HG03354 (cell line): ENCODE results near the gene TNK2.
"Not testable (repeated sequence)": the region's sequence is repeated elsewhere in the genome, so short reads cannot be mapped to it uniquely, and the experiment has no call there.

Source experiments
- ATAC-seq: cut with Tn5 transposase; IDR thresholded peaks from one replicate; pipeline ENCODE4 v1.9.1; 2021; ENCODE audit warnings: mild to moderate bottlenecking; ENCODE audit not compliant: unreplicated experiment, poor library complexity, severe bottlenecking

TNK2 gene

GRCh38 chr3:195828762-195829161 is 79.6 kb downstream of the TNK2 start:
- no peak for ATAC-seq

GRCh38 chr3:195825857-195826804 is 82.2 kb downstream of the TNK2 start:
- no peak for ATAC-seq

GRCh38 chr3:195825191-195825588 is 83.2 kb downstream of the TNK2 start:
- ATAC-seq, result no peak

- not testable (repeated sequence) for ATAC-seq
Observed at GRCh38 chr3:195824425-195825190, 83.7 kb downstream of the TNK2 start.

- ATAC-seq, result no peak
Observed at GRCh38 chr3:195823999-195824398, 84.4 kb downstream of the TNK2 start.

- no peak for ATAC-seq
Observed at GRCh38 chr3:195823280-195823679, 85.1 kb downstream of the TNK2 start.

GRCh38 chr3:195822131-195822696 is 86.1 kb downstream of the TNK2 start:
- ATAC-seq, result no peak

GRCh38 chr3:195821403-195822130 is 86.8 kb downstream of the TNK2 start:
- no peak for ATAC-seq

GRCh38 chr3:195820901-195821300 is 87.5 kb downstream of the TNK2 start:
- ATAC-seq, result no peak

- no peak for ATAC-seq
Observed at GRCh38 chr3:195820186-195820585, 88.2 kb downstream of the TNK2 start.

- ATAC-seq, result no peak
Observed at GRCh38 chr3:195818301-195818700, 90.0 kb downstream of the TNK2 start.

- ATAC-seq, result no peak
Observed at GRCh38 chr3:195817578-195818135, 90.7 kb downstream of the TNK2 start.

- not testable (repeated sequence) for ATAC-seq
Observed at GRCh38 chr3:195816276-195816913, 92.0 kb downstream of the TNK2 start.

GRCh38 chr3:195815169-195815771 is 93.1 kb downstream of the TNK2 start:
- no peak for ATAC-seq

GRCh38 chr3:195813916-195814640 is 94.3 kb downstream of the TNK2 start:
- no peak for ATAC-seq
